ENCODE results near the gene DDX25. TPM values are rescaled to one million over a fixed set of nuclear protein-coding genes. Genes with fewer than 3 reads are reported as not detected.

The DDX25 gene
- total RNA-seq, 4 donors from 2014 or later = not detected

- no peak overlapping the region for H3K4me3 ChIP-seq
- no peaks in the 10 kb centered on the region for H3K9me3 ChIP-seq
- no peaks in the 10 kb centered on the region for H3K27me3 ChIP-seq
- H3K27ac ChIP-seq = no peak overlapping the region
- in situ Hi-C loops (cut with MboI; ENCODE audit: low sequenced_read_pairs in 4 of 4) = no loop called here
- no peak for DNase-seq
- TF ChIP-seq POLR2A (IDR thresholded peaks at IDR 0.05) = no peak
- TF ChIP-seq, protein P1, sequence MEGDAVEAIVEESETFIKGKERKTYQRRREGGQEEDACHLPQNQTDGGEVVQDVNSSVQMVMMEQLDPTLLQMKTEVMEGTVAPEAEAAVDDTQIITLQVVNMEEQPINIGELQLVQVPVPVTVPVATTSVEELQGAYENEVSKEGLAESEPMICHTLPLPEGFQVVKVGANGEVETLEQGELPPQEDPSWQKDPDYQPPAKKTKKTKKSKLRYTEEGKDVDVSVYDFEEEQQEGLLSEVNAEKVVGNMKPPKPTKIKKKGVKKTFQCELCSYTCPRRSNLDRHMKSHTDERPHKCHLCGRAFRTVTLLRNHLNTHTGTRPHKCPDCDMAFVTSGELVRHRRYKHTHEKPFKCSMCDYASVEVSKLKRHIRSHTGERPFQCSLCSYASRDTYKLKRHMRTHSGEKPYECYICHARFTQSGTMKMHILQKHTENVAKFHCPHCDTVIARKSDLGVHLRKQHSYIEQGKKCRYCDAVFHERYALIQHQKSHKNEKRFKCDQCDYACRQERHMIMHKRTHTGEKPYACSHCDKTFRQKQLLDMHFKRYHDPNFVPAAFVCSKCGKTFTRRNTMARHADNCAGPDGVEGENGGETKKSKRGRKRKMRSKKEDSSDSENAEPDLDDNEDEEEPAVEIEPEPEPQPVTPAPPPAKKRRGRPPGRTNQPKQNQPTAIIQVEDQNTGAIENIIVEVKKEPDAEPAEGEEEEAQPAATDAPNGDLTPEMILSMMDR (IDR thresholded peaks at IDR 0.05 in 4 of 5, conservative IDR thresholded peaks at IDR 0.05 in 1 of 5) = no peak
- peaks cover 0 to 6% of the 10 kb centered on the region in 2 donors for H3K4me1 ChIP-seq
- intact Hi-C loops (cut with DNase I; ENCODE audit: low total_unique reads) = no loop called here
- ATAC-seq = no peak
- no peaks in the 10 kb centered on the region for H3K36me3 ChIP-seq
Observed at GRCh38 chr11:125954123-125954944, 50.0 kb downstream of the DDX25 start.

DNA sequence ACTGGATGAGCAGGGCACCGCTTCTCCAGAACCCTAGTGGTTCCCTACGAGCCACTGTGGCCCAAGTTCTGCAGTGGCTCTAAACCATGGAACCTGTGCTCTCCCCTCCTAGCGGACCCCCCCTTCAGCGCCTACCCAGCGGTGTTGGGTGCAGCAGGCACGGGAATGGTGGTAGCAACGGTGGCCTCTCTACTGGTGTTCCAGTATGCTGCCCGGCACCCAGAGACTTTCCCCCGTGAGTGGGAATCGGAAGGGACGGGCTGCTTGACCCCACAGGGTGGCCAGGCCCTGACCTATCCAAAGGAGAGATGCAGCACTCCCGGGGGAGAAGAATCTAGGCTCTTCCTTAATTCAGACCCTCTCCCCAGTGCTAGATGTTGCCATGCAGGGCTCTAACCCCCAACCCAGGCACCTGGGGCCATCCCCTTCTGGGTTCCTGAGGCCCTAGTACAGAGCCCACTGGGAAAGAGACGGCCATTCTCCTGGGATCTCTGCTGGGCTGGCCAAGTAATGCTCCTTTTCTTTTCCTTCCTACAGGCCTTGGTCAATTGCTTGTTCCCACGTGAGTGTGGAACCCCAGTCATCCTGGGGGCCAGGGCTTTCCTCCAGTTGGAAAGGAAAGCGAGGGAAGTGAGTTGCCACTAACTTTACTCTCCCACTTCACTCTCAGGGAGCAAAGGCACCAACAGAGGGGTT is 50.8 kb downstream of the DDX25 start:
- intact Hi-C loops (cut with DNase I; ENCODE audit: low total_unique reads) (no loop called here), in situ Hi-C loops (cut with MboI; ENCODE audit: low sequenced_read_pairs in 4 of 4) (no loop called here)
- no peaks in the 10 kb centered on the region for H3K36me3 ChIP-seq
- no peak overlapping the region for H3K27ac ChIP-seq
- ATAC-seq = no peak
- no peak for TF ChIP-seq POLR2A (IDR thresholded peaks at IDR 0.05)
- TF ChIP-seq, protein P1 (IDR thresholded peaks at IDR 0.05 in 4 of 5, conservative IDR thresholded peaks at IDR 0.05 in 1 of 5) = no peak
- H3K4me3 ChIP-seq = no peak overlapping the region
- DNase-seq = no peak
- peaks cover 0 to 6% of the 10 kb centered on the region in 2 donors for H3K4me1 ChIP-seq
- H3K9me3 ChIP-seq = no peaks in the 10 kb centered on the region
- no peaks in the 10 kb centered on the region for H3K27me3 ChIP-seq

DNA sequence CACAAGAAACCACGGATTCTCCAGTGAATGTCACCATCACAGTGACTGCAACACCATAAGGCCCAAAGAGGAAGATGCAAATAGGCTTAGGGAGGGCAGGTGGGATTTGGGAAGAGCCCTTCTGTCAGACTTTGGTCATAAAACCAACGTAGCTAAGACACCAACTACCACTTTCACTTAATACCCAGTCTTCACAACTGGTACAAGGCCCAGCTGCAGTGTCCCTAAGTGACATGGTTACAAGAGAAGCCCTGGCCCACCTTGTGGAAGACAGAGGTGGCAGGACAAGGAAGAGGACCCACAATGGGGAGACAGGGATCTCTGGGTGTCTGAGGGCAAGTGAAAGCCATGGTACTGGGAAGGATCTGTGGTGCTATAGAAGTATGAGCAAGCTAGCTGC is 51.5 kb downstream of the DDX25 start:
- TF ChIP-seq, protein P1 (IDR thresholded peaks at IDR 0.05 in 4 of 5, conservative IDR thresholded peaks at IDR 0.05 in 1 of 5) = no peak
- no peak overlapping the region for H3K4me3 ChIP-seq
- peaks cover 0 to 6% of the 10 kb centered on the region in 2 donors for H3K4me1 ChIP-seq
- ATAC-seq (no peak), DNase-seq (no peak)
- H3K27me3 ChIP-seq = no peaks in the 10 kb centered on the region
- intact Hi-C loops (cut with DNase I; ENCODE audit: low total_unique reads) (no loop called here), in situ Hi-C loops (cut with MboI; ENCODE audit: low sequenced_read_pairs in 4 of 4) (no loop called here)
- no peak overlapping the region for H3K27ac ChIP-seq
- H3K9me3 ChIP-seq = no peaks in the 10 kb centered on the region
- no peaks in the 10 kb centered on the region for H3K36me3 ChIP-seq

- no peaks in the 10 kb centered on the region for H3K27me3 ChIP-seq
- intact Hi-C loops (cut with DNase I; ENCODE audit: low total_unique reads) = no loop called here
- H3K27ac ChIP-seq = no peak overlapping the region
- no peaks in the 10 kb centered on the region for H3K36me3 ChIP-seq
- peaks cover 0 to 6% of the 10 kb centered on the region in 2 donors for H3K4me1 ChIP-seq
- H3K9me3 ChIP-seq = no peaks in the 10 kb centered on the region
- no peak for DNase-seq
- no peak for ATAC-seq
- TF ChIP-seq, protein P1 (IDR thresholded peaks at IDR 0.05 in 4 of 5, conservative IDR thresholded peaks at IDR 0.05 in 1 of 5) = no peak
- TF ChIP-seq POLR2A (IDR thresholded peaks at IDR 0.05) = no peak
- no peak overlapping the region for H3K4me3 ChIP-seq
- in situ Hi-C loops (cut with MboI; ENCODE audit: low sequenced_read_pairs in 4 of 4) = no loop called here
Observed at GRCh38 chr11:125956391-125957134, 52.3 kb downstream of the DDX25 start.
